ENCODE measurements around the gene DIP2C.

DNA sequence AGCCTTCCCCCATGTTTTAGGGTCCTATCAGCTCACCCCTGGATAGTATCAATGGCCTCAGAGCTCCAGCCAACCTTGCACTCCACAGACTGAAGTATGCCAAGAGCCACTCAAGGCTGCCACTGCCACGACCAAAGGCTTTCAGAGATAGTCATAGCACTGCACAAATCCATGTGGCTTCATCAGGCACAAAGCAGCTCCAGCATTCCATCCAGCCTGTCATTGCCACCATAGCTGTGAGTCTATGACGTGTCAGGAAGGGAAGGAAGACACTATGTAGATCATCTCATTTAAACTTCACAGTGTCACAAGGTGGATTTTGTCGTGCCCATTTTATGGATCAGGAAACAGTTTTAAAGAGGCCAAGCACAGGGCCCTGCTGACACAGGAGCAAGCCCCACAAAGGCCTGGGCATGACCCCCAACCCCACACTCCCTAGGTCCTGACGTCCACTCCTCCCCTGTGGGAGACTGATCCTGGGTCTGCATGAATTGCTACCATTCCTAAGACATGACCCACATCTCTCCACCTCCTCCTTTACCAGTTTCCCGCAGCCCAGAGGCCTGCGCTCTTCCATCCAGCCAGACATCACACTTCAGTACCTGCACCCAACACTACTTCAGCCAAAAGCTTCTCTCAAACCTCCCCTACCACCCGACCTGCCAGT is 119.4 kb downstream of the DIP2C start:
- TF ChIP-seq, protein P1, sequence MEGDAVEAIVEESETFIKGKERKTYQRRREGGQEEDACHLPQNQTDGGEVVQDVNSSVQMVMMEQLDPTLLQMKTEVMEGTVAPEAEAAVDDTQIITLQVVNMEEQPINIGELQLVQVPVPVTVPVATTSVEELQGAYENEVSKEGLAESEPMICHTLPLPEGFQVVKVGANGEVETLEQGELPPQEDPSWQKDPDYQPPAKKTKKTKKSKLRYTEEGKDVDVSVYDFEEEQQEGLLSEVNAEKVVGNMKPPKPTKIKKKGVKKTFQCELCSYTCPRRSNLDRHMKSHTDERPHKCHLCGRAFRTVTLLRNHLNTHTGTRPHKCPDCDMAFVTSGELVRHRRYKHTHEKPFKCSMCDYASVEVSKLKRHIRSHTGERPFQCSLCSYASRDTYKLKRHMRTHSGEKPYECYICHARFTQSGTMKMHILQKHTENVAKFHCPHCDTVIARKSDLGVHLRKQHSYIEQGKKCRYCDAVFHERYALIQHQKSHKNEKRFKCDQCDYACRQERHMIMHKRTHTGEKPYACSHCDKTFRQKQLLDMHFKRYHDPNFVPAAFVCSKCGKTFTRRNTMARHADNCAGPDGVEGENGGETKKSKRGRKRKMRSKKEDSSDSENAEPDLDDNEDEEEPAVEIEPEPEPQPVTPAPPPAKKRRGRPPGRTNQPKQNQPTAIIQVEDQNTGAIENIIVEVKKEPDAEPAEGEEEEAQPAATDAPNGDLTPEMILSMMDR (conservative IDR thresholded peaks at IDR 0.05) = no peak
- no peak for TF ChIP-seq ZFX (IDR thresholded peaks at IDR 0.05)
